ENCODE results near the gene VCPKMT. TPM values are rescaled to one million over a fixed set of nuclear protein-coding genes. Genes with fewer than 3 reads are reported as not detected.

Gene VCPKMT
- total RNA-seq, 2 donors from 2014 or later, result 2.0 to 4.2 TPM

- Histone ChIP-seq H3K9me3 (no peaks in the 10 kb centered on the region), H3K27me3 (no peaks in the 10 kb centered on the region), H3K27ac (no peak overlapping the region), H3K36me3 (replicated peaks in 1 of 2; ENCODE audit: insufficient read depth in 1 of 2, low read depth in 2 of 2) (peaks cover 0 to 17% of the 10 kb centered on the region in 2 donors), H3K4me1 (no peaks in the 10 kb centered on the region), H3K4me3 (no peak overlapping the region)
- 94 to 97% methylated on average over 2 of the region's 2 CpGs for WGBS, 2 donors
- no peak for TF ChIP-seq POLR2A (IDR thresholded peaks at IDR 0.05)
- TF ChIP-seq CTCF (IDR thresholded peaks at IDR 0.05), result no peak
- DNase-seq, result no peak
- no peak for ATAC-seq
- intact Hi-C loops (cut with DNase I), result no loop called here
Observed at GRCh38 chr14:50127802-50128201, 11.4 kb upstream of the VCPKMT start.

- Histone ChIP-seq H3K27me3 (no peaks in the 10 kb centered on the region), H3K4me1 (no peaks in the 10 kb centered on the region), H3K4me3 (no peak overlapping the region), H3K36me3 (replicated peaks in 1 of 2; ENCODE audit: insufficient read depth in 1 of 2, low read depth in 2 of 2) (peaks cover 0 to 4% of the 10 kb centered on the region in 2 donors), H3K9me3 (no peaks in the 10 kb centered on the region), H3K27ac (no peak overlapping the region)
- no peak for ATAC-seq
- no peak for DNase-seq
- 89 to 92% methylated on average over 3 of the region's 3 CpGs for WGBS, 2 donors
- intact Hi-C loops (cut with DNase I), result no loop called here
- no peak for TF ChIP-seq CTCF (IDR thresholded peaks at IDR 0.05)
- no peak for TF ChIP-seq POLR2A (IDR thresholded peaks at IDR 0.05)
Observed at GRCh38 chr14:50123062-50123461, 6.7 kb upstream of the VCPKMT start.

- H3K27me3 ChIP-seq, result no peaks in the 10 kb centered on the region
- 85 to 92% methylated on average over 6 of the region's 6 CpGs for WGBS, 2 donors
- DNase-seq (no peak), ATAC-seq (no peak)
- no peak overlapping the region for H3K27ac ChIP-seq
- intact Hi-C loops (cut with DNase I), result no loop called here
- H3K4me1 ChIP-seq, result peaks cover 7% of the 10 kb centered on the region
- TF ChIP-seq POLR2A (IDR thresholded peaks at IDR 0.05) (no peak), CTCF (IDR thresholded peaks at IDR 0.05) (no peak)
- H3K9me3 ChIP-seq, result no peaks in the 10 kb centered on the region
- H3K36me3 ChIP-seq (replicated peaks in 1 of 2; ENCODE audit: insufficient read depth in 1 of 2, low read depth in 2 of 2), result peaks cover 0 to 4% of the 10 kb centered on the region in 2 donors
- H3K4me3 ChIP-seq, result no peak overlapping the region
Observed at GRCh38 chr14:50122291-50122690, 5.9 kb upstream of the VCPKMT start.

GRCh38 chr14:50121486-50121885, 5.1 kb upstream of the VCPKMT start:
- H3K4me1 ChIP-seq, result peaks cover 13% of the 10 kb centered on the region
- no peak overlapping the region for H3K27ac ChIP-seq
- DNase-seq (no peak), ATAC-seq (no peak)
- H3K27me3 ChIP-seq, result no peaks in the 10 kb centered on the region
- WGBS, 2 donors, result 65 to 79% methylated on average over 5 of the region's 5 CpGs
- no peak for TF ChIP-seq POLR2A (IDR thresholded peaks at IDR 0.05)
- no peak for TF ChIP-seq CTCF (IDR thresholded peaks at IDR 0.05)
- no peak overlapping the region for H3K4me3 ChIP-seq
- intact Hi-C loops (cut with DNase I), result no loop called here
- H3K9me3 ChIP-seq, result no peaks in the 10 kb centered on the region
- peaks cover 0 to 4% of the 10 kb centered on the region in 2 donors for H3K36me3 ChIP-seq (replicated peaks in 1 of 2; ENCODE audit: insufficient read depth in 1 of 2, low read depth in 2 of 2)

- no peaks in the 10 kb centered on the region for H3K27me3 ChIP-seq
- H3K9me3 ChIP-seq, result no peaks in the 10 kb centered on the region
- peaks cover 22% of the 10 kb centered on the region for H3K4me1 ChIP-seq
- WGBS, 2 donors, result 76 to 78% methylated on average over 2 of the region's 2 CpGs
- intact Hi-C loops (cut with DNase I), result no loop called here
- H3K27ac ChIP-seq, result peak overlapping the region in 3 of 4 donors; percentile 68 to 90 (median 89)
- TF ChIP-seq CTCF (IDR thresholded peaks at IDR 0.05) (no peak), POLR2A (IDR thresholded peaks at IDR 0.05) (no peak)
- no peak overlapping the region for H3K4me3 ChIP-seq
- H3K36me3 ChIP-seq (replicated peaks in 1 of 2; ENCODE audit: insufficient read depth in 1 of 2, low read depth in 2 of 2), result no peaks in the 10 kb centered on the region
- ATAC-seq (no peak), DNase-seq (no peak)
Observed at GRCh38 chr14:50117456-50117855, 1.1 kb upstream of the VCPKMT start.
